Stimulated activated CD8-positive, alpha-beta memory T cell treated with anti-CD3 and anti-CD28 coated beads, Interleukin-4, amount 100 ng/mL, for 4 hours (primary cell): ENCODE measurements around the gene UPF3A.
A peak's percentile ranks its signal among the peaks of the same experiment; 100 is the strongest.
"Not testable (repeated sequence)": the region's sequence is repeated elsewhere in the genome, so short reads cannot be mapped to it uniquely, and the experiment has no call there.

Source experiments
- DNase-seq, 2 donors: peaks; one replicate each; pipeline ENCODE4 v3.0.0-alpha.2; 2020; ENCODE audit warnings: low read depth in 2 of 2, low spot score in 1 of 2

Gene UPF3A, protein sequence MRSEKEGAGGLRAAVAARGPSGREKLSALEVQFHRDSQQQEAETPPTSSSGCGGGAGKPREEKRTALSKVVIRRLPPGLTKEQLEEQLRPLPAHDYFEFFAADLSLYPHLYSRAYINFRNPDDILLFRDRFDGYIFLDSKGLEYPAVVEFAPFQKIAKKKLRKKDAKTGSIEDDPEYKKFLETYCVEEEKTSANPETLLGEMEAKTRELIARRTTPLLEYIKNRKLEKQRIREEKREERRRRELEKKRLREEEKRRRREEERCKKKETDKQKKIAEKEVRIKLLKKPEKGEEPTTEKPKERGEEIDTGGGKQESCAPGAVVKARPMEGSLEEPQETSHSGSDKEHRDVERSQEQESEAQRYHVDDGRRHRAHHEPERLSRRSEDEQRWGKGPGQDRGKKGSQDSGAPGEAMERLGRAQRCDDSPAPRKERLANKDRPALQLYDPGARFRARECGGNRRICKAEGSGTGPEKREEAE

DNA sequence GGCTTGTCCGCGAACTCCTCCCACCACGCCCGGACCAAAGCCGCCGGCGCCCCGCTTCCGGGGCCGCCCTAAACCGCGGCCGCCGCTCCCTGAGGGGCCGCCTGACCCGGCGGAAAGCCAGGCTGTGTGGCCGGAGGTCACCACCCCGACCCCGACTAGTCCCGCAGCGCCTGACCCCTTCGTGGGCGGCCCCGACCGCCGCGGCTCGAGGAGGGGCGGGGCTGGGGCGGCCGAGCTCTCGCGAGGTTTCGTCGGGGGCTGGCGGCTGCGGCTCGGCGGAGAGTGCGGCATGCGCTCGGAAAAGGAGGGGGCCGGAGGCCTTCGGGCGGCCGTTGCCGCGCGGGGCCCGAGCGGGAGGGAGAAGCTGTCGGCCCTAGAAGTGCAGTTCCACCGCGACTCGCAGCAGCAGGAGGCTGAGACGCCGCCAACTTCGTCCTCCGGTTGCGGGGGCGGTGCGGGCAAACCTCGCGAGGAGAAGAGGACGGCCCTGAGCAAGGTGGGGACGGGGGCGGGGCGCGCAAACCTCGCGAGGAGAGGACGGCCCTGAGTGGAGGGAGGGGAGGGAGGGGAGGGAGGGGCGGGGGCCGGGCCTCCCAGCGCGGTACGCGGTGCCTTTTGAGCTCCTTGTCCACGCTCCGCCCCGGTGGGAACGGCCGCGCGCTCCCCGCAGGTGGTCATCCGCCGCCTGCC, at the start of gene UPF3A:
Gene UPF3A, plus strand, starts transcription at position 251 of the 690 bp plus-strand sequence. Its CDS starts 39 bp downstream, at position 290.
- peak; percentile 73 to 76 for DNase-seq

DNA sequence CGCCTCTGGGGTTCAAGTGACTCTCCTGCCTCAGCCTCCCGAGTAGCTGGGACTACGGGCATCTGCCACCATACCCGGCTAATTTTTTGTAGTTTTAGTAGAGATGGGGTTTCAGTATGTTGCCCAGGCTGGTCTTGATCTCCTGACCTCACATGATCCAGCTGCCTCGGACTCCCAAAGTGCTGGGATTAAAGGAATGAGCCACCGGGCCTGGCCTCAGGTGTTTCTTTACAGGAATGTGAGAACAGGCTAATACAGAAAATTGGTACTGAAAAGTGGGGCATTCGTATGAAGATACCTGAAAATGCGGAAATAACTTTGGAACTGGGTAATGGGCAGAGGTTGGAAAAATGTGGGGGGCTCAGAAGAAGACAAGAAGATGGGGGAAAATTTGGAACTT, 49.5 kb upstream of the UPF3A start:
- no peak for DNase-seq

DNA sequence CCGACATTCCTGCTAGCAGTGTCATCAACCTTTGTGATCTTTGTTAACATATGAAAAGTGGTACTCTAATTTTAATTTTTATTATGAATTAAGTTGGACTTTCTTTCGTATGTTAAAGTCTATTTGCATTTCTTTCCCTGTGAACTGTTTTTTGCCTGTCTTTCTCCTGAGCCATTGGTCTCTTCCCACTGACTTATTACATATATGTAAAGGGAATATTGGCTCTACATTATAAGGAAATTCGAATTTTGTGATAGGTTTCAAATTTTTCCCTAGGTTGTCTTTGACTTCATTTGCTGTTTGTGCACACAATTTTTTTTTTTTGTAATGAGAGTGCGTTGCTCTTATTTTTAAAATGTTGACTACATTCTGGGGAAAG, 47.1 kb upstream of the UPF3A start:
- DNase-seq, result no peak

DNA sequence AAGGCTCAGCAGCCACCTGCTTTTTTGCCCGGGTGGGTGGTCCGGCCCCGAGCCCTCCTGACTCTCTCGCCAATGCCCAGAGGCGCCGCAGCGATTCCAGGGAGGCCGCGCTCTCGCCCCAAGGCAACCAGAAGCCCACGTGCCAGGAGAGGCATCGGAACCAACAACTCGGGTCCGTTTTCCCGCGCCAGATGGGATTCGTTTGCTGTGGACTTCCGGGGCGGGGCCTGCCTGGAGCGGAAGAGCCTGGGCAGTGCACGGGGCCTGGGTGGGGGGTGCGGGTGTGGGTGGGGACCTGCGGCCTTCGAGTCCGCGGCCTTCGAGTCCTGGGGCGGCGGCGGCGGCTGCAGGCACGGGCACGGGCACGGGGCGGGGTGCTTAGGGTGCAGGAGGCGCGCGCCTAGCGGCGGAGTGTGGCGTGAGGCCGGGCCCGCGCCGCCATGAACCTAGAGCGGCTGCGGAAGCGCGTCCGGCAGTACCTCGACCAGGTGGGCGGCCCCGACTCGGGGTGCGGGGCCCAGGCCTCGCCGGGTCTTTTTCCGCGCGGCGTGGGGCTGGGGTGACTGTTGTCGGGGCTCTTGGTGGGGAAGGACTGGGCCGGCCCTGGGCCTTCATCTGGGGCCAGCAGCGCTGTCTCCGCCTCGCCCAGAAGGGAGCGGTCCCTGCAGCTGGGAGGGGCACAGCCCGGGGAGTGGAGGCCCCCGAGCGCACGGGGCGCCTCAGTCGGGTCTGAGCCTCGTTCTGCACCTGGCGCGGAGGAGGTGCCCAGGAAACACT, 46.6 kb upstream of the UPF3A start, which contains the start of gene CDC16:
Gene CDC16, plus strand, starts transcription at position 253 of the 777 bp plus-strand sequence. Its CDS starts 188 bp downstream, at position 441.
- peak; percentile 68 to 82 for DNase-seq

DNA sequence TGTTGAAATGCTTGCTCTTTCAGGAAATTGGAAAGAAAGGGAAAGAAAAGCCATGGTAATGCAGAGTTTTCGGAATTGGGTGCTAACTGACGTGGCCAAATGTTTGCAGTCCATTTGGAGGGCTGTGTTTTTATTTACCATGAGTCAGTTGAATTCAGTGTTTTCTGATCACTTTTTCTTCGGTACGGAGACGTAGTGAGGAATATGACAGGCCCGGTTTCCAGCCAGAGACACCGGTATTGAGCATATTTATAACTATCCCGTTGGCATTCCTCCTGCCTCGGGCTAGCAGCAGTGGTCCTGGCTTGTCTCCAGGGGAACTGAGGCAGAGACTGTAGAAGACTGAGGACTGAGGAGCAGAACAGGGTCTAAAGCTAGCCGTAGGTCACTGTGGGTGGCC, 45.7 kb upstream of the UPF3A start:
- no peak for DNase-seq

DNA sequence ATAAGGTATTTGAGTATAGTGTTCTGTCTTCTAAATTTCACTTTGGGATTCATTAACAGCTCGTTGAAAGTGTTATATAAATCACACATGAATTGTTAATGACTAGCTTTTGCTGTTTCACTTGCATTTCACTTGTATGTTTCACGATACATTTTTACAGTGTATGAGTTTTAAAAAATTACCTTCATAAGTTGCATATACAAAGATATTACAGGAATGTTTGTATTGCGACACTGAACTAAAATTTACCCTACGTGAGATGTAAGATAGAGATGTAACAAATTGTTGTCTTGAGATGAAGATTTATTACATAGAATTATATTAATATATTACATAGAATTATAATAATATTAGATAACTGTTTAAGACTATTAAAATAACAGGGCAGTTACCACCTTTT, 45.2 kb upstream of the UPF3A start:
- no peak for DNase-seq

DNA sequence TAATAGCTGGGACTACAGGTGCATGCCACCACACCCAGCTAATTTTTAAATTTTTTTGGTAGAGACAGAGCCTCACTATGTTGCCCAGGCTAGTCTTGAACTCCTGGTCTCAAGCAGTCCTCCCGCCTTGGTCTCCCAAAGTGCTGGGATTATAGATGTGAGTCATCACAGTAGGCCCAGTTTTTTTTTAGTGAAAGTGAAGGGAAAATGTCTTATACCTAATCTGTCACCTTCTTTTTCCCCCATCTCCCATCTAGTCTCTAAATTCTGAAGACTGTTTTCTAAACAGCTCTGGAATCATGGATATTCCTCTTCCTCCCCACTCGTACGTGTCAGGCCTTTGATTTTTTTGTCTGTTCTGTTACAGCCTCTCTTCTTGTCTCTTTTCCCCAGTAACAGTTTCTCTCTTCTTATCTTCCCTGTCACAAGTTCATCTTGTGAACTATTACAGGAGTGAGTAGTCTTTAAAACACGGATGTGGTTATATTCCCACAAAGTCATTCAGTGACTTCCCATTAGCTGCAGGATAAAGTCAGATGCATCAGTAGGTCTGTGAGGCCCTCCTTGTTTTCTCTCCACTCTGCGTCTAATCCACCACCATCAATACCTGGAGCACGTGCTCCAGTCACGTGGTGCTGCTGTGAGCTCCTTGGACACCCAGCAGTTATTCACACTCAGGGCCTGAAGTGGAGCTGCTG, 43.8 kb upstream of the UPF3A start:
- no peak for DNase-seq

DNA sequence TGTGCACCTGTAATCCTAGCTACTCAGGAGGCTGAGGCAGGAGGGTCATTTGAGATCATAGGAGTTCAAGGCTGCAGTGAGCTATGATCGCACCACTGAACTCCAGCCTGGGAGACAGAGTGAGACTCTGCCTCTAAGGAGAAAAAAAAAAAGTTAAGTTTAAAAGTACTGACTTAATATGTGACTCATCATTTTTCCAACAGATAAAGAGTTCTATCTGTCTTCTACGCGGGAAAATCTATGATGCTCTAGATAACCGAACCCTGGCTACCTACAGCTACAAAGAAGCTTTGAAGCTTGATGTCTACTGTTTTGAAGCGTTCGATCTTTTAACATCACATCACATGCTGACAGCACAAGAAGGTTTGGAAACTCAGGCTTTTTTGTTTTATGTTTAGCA, 39.5 kb upstream of the UPF3A start:
- DNase-seq, result no peak

DNA sequence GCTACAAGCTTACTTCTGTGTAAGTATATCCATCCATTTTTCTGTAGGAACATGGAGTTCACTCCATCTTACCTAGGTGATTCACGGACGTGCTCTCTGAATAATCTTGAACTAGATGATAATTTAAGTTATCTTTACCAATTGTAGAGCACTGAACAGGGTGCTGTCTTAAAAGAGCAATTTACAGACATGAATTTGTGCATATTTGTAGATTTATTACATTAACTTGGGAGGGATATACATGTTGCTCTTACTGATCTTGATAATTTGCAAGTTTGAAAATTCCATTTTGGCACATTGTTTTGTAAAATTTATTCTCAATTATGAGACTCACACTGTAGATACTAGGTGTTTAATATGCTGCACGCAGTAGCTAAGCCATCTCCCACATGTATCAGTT, 37.4 kb upstream of the UPF3A start:
- no peak for DNase-seq

DNA sequence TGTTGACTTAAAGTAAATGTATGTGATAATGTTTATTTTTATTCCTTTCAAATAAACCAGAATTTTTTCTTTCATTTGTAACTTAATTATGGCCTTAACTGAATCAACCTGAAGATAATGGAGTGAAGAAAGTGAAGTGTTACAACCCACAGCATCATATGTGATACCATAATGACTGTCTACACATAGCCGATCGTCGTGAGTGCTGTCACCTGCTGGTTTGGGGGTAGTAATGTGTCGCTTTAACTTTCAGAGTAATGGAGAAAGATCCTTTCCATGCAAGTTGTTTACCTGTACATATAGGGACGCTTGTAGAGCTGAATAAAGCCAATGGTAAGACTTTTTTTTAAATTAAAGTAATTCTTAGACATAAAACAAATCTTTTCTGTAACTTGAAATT, 36.8 kb upstream of the UPF3A start:
- no peak for DNase-seq

DNA sequence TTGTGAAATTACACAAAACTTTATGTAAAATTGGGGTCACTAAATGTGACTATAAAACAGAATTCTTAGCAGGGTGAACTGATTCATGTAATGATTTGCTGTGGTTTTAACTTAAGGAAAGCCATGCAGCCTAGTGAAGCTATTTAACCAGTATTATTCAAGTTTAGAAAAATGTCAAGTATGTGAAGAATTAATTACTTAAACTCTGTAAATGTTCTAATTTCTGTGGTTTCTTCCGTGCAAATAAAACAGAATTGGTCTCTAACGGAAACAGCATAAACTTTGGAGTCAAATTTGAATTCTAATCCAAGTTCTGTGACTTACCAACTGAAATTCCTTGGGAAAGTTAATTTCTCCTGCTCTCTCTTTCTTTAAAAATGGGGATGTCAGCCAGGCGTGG, 33.4 kb upstream of the UPF3A start:
- DNase-seq, result no peak

DNA sequence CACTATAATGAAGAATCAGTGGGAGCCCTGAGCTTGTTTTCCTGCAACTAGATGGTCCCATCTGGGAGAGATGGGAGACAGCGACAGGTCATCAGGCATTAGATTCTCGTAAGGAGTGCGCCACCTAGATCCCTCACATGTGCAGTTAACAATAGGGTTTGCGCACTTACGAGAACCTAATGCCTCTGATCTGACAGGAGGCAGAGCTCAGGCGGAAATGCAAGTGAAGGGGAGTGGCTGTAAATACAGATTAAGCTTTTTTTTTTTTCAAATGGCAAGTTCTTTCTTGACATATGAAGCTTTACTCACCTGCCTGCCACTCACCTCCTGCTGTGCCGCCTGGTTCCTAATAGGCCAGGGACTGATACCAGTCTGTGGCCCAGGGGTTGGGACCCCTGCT, 32.3 kb upstream of the UPF3A start:
- DNase-seq, result no peak

DNA sequence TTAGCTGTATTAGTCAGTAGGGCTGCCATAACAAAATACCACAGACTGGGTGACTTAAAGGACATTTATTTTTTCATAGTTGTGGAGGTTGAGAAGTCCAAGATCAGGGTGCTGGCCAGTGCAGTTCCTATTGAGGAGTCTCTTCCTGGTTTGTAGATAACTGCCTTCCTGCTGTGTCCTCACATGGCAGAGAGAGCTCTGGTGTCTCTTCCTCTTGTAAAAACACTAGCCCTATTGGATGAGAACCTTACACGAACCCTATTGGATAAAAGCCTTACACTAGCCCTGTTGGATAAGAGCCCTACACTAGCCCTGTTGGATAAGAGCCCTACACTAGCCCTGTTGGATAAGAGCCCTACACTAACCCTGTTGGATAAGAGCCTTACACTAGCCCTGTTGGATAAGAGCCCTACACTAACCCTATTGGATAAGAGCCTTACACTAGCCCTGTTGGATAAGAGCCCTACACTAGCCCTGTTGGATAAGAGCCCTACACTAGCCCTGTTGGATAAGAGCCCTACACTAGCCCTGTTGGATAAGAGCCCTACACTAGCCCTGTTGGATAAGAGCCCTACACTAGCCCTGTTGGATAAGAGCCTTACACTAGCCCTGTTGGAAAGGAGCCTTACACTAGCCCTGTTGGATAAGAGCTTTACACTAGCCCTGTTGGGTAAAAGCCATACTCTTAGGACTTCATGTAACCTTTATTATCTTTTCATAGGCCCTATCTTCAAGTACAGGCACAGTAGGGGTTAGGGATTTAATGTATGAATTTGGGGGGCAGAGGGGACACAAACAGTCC, 29.6 kb upstream of the UPF3A start:
- not testable (repeated sequence) for DNase-seq

DNA sequence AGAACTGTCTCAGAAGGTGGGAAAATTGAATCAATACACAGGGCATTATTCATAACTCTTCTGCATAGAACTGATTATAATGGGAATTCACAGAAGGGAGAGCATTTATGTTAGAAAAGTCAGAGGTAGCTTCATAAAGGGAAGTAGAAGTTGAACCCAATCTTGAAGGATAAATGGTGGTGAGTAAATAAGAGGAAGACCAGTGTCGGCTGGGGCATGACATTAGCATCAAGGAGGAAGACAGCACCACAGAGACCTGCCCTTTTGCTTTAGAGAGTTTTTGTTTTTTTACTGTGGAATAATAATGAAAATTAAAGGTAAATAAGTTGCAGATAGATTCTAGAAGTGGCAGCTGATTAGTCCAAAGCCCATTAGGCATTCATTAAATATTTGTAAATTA, 24.9 kb upstream of the UPF3A start:
- no peak for DNase-seq

DNA sequence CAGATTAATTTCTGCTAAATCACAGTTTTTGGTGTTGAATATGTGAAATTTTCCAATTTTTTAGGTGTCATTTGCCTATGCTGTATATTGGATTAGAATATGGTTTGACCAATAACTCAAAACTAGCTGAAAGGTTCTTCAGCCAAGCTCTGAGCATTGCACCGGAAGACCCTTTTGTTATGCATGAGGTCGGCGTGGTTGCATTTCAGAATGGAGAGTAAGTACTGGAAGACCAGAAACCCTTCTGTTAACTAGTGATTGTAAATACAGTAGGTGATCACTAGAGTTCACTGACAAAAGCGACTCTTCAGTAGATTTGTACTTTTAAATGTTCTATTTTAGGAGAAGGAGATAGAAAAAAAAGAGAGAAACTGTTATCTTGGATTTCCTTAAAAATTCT, 24.4 kb upstream of the UPF3A start:
- DNase-seq, result no peak

DNA sequence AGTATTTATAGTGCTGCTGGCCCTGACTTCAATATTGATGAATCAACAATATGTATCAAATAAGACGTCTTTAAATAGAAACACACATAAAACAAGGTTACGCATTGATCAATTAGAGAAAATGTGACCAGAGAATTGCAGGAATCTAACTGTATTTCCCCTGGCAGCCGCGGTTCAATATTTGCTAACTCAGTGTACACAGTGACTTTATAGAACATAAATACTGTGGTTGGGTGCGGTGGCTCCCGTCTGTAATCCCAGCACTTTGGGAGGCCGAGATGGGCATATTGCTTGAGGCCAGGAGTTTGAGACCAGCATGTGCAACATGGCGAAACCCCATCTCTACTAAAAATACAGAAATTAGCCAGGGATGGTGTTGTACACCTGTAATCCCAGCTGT, 22.8 kb upstream of the UPF3A start:
- no peak for DNase-seq

DNA sequence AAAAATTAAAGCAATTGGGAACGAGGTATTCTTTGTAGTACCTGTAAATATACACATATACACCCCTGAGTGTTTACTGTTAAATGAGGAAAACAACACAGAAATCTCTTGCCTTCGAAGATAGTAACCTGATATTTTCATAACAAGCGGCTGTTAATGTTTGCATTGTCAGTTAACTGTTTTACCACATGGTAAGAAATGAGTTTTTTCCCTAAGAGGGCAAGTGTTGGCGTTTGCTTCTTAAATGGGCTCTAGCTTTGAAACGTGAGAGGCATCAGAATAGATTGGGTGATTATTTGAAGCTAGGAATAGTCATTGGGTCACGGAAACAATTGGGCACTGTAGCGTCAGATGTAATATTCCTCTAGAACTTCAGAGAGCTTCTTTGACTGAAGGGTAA, 22.0 kb upstream of the UPF3A start:
- DNase-seq, result no peak

DNA sequence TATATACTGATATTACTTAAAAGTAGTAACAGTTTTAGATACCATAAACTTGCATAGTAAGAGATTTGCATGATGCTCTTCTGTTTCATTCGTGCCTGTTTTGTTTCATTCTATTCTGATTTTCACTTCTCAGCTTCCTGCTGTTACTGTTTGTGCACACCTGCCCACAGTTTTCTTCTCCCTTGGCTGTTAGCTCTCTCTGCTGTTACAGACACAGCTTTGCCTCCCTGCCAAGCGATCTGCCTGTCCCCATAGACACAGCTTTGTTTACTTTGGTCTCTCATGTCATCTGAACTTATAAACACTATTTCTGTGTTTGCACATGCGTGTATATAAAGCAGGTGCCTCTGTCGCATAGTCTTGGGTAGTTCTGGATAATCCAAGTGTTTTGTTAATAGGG, 21.4 kb upstream of the UPF3A start:
- no peak for DNase-seq

DNA sequence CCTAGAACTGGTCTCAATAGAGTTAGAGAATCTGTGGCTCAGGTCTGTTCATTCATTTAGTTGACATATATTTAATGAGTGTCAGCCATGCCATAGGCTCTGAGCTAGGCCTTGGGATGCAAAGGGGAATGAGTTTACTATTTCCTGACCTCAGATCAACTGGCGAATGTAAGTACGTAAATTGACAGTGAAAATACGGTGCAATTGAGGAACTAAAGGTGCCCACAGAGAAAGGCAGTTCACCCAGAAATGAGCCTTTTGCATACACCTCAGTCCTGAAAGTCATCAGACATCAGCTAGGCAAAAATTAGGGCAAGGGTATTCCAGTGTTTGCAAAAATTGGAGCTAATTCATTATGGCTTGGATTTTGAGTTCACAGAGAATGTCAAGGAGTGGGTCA, 20.6 kb upstream of the UPF3A start:
- DNase-seq, result no peak

DNA sequence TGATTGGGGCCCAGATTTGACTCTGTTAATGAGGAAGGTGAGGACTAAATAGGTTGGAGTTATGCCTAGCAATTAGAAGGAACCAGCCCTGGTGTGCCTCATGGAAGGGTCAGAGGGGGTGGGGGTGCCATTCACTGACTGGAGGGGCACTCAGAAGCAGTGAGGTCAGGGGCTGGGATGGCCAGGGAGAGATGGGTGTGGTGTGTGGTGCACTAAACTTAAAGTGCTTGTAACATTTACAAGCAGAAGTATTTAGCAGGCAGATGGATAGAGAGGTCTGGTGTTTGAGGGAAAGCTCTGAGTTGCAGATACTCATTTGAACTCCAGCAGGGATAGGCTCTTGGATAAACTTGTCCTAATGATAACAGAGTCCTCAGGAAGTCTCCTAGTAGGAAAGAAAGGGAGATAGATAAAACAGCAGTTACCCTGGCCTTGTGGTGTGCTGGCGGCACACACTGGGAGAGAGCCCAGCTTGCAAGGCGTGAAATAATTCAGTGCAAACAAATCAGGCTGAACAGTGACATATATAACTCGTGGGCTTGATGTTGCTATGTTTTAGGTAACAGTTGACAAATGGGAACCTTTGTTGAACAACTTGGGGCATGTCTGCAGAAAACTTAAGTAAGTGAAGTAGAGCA, 20.0 kb upstream of the UPF3A start:
- DNase-seq, result no peak
